HepG2 (cell line): ENCODE measurements around the gene LCAT. TPM values are rescaled to one million over a fixed set of nuclear protein-coding genes. Genes with fewer than 3 reads are reported as not detected.
A peak's percentile ranks its signal among the peaks of the same experiment; 100 is the strongest.

Experiments used
- ARNT ChIP-seq: fragments of 450-650 bp; IDR thresholded peaks from 2 replicates; pipeline ENCODE4 v1.6.1; 2017
- ARNT2 ChIP-seq: sonication (generic); formaldehyde crosslinking; IDR thresholded peaks from 2 replicates; pipeline ENCODE4 v1.8.0; 2022; ENCODE audit warnings: mild to moderate bottlenecking, low read depth, missing genetic modification reagents, moderate library complexity
- EED ChIP-seq: sonication (generic); formaldehyde crosslinking; IDR thresholded peaks from 2 replicates; pipeline ENCODE4 v1.5.0; 2020; ENCODE audit warnings: mild to moderate bottlenecking, missing genetic modification reagents
- KAT7 ChIP-seq: IDR thresholded peaks from 2 replicates; pipeline ENCODE4 v1.6.1; 2018; ENCODE audit warnings: borderline replicate concordance, missing compliant biosample characterization
- LCORL ChIP-seq, 2 experiments: fragments of 450-650 bp in 1 of 2; sonication (generic) in 1 of 2; formaldehyde crosslinking in 1 of 2; IDR thresholded peaks; 2 replicates each; pipeline versions ENCODE4 v1.5.0 to v1.6.1; 2017 to 2020; ENCODE audit warnings: antibody characterized with exemption in 1 of 2, missing genetic modification reagents in 1 of 2
- SSRP1 ChIP-seq: IDR thresholded peaks from 2 replicates; pipeline ENCODE4 v1.6.1; 2016; ENCODE audit warnings: control low read depth
- TGIF2 ChIP-seq: IDR thresholded peaks from 2 replicates; pipeline ENCODE4 v1.6.1; 2016; ENCODE audit warnings: control low read depth, missing compliant biosample characterization
- U2AF1 ChIP-seq: fragments of 200-400 bp; formaldehyde crosslinking; optimal IDR thresholded peaks from 2 replicates; pipeline ENCODE3; 2017; ENCODE audit warnings: mild to moderate bottlenecking, low read depth, low read length
- U2AF2 ChIP-seq: fragments of 200-400 bp; formaldehyde crosslinking; IDR thresholded peaks from 2 replicates; pipeline ENCODE4 v1.6.1; 2017; ENCODE audit warnings: low read depth, mild to moderate bottlenecking, low read length
- ZNF30 ChIP-seq: sonication (generic); formaldehyde crosslinking; IDR thresholded peaks from 2 replicates; pipeline ENCODE4 v1.5.0; 2020; ENCODE audit warnings: mild to moderate bottlenecking, missing genetic modification reagents
- ZNF674 ChIP-seq: sonication (generic); formaldehyde crosslinking; IDR thresholded peaks from 2 replicates; pipeline ENCODE4 v1.5.0; 2020; ENCODE audit warnings: low read depth, mild to moderate bottlenecking, missing genetic modification reagents
- polyA plus RNA-seq, 8 experiments: library from polyadenylated mRNA; depleted of rRNA in 3 of 8; stranded (reverse) in 7 of 8; unstranded in 1 of 8; fragments of >200 nt; fragmentation: Illumina TruSeq in 4 of 8; extraction: Trizol in 4 of 8; gene quantifications; 2 replicates each; pipeline versions ENCODE4 v1.2.1 to v1.2.3, GENCODE V29; 2011 to 2016; ENCODE audit warnings: low read depth in 4 of 8, missing spikeins in 1 of 8, mixed read lengths in 1 of 8; ENCODE audit not compliant: insufficient read depth in 1 of 8
- total RNA-seq, 5 experiments: library from RNA; depleted of rRNA; stranded (reverse); fragments of >200 nt; fragmentation: Illumina TruSeq; extraction: Trizol; gene quantifications; 2 replicates each; pipeline ENCODE4 v1.2.3, GENCODE V29; 2016; ENCODE audit warnings: low read depth in 1 of 5
- TF ChIP-seq, protein P1 (sequence below): sonication (generic); formaldehyde crosslinking; IDR thresholded peaks from 2 replicates; pipeline ENCODE4 v1.4.0; 2020; ENCODE audit warnings: mild to moderate bottlenecking, missing genetic modification reagents
- TF ChIP-seq, protein P2 (sequence below): sonication (generic); formaldehyde crosslinking; IDR thresholded peaks from 2 replicates; pipeline ENCODE4 v1.8.1; 2022; ENCODE audit warnings: low read depth, mild to moderate bottlenecking, missing genetic modification reagents
- TF ChIP-seq, protein P3 (sequence below): sonication (generic); formaldehyde crosslinking; IDR thresholded peaks from 2 replicates; pipeline ENCODE4 v1.8.0; 2022; ENCODE audit warnings: mild to moderate bottlenecking, missing genetic modification reagents; ENCODE audit not compliant: insufficient replicate concordance
- TF ChIP-seq, protein P4 (sequence below), 2 experiments: fragments of 450-650 bp in 1 of 2; sonication (generic) in 1 of 2; formaldehyde crosslinking in 1 of 2; IDR thresholded peaks; 2 replicates each; pipeline versions ENCODE4 v1.6.1 to v1.8.0; 2016 to 2022; ENCODE audit warnings: antibody characterized with exemption in 1 of 2, mild to moderate bottlenecking in 1 of 2, missing genetic modification reagents in 1 of 2

LCAT gene
- total and polyA plus RNA-seq, 2 of the 13 experiments (the other 11 are each of a cell fraction or from before 2014, with no cell fraction given), result 36.1 to 38.9 TPM

DNA sequence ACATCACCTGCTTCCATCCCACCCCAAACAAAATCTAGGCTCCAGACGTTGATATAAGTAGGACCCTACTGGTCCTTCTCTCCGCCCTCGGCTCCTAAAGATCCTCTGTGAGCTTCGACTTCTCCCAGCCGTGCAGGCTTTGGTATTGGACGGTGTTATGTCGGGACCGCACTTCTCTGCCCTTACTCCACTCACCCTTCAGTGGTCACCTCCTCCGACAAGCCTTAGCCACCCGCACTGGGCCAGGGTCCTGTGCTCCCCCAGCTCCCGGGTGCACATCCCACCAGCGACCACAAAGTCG, 8.9 kb downstream of the LCAT start (continued):
- TF ChIP-seq, protein P1, sequence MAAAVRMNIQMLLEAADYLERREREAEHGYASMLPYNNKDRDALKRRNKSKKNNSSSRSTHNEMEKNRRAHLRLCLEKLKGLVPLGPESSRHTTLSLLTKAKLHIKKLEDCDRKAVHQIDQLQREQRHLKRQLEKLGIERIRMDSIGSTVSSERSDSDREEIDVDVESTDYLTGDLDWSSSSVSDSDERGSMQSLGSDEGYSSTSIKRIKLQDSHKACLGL (CRISPR knock-in tag), result no peak
- 0 out of 2 replicates have a peak, but pooled peaks have one; percentile 17 for TF ChIP-seq TGIF2 (CRISPR knock-in tag)
- TF ChIP-seq, protein P2, sequence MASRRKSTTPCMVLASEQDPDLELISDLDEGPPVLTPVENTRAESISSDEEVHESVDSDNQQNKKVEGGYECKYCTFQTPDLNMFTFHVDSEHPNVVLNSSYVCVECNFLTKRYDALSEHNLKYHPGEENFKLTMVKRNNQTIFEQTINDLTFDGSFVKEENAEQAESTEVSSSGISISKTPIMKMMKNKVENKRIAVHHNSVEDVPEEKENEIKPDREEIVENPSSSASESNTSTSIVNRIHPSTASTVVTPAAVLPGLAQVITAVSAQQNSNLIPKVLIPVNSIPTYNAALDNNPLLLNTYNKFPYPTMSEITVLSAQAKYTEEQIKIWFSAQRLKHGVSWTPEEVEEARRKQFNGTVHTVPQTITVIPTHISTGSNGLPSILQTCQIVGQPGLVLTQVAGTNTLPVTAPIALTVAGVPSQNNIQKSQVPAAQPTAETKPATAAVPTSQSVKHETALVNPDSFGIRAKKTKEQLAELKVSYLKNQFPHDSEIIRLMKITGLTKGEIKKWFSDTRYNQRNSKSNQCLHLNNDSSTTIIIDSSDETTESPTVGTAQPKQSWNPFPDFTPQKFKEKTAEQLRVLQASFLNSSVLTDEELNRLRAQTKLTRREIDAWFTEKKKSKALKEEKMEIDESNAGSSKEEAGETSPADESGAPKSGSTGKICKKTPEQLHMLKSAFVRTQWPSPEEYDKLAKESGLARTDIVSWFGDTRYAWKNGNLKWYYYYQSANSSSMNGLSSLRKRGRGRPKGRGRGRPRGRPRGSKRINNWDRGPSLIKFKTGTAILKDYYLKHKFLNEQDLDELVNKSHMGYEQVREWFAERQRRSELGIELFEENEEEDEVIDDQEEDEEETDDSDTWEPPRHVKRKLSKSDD (CRISPR knock-in tag), result 0 out of 2 replicates have a peak, but pooled peaks have one; percentile 12
- TF ChIP-seq KAT7 (CRISPR knock-in tag), result no peak
- TF ChIP-seq U2AF1, result peak; percentile 12
- TF ChIP-seq ARNT, result no peak
- 0 out of 2 replicates have a peak, but pooled peaks have one; percentile 50 for TF ChIP-seq EED (CRISPR knock-in tag)
- TF ChIP-seq LCORL (IDR thresholded peaks at IDR 0.05), result no peak
- peak; percentile 14; the same call in 1 of the 2 replicates for TF ChIP-seq LCORL (CRISPR knock-in tag; IDR thresholded peaks at IDR 0.05)
- 0 out of 2 replicates have a peak, but pooled peaks have one; percentile 62 for TF ChIP-seq U2AF2
- 0 out of 2 replicates have a peak, but pooled peaks have one; percentile 42 for TF ChIP-seq ARNT2 (CRISPR knock-in tag)
- peak; percentile 13; the same call in 1 of the 2 replicates for TF ChIP-seq SSRP1 (CRISPR knock-in tag)
- TF ChIP-seq, protein P3, sequence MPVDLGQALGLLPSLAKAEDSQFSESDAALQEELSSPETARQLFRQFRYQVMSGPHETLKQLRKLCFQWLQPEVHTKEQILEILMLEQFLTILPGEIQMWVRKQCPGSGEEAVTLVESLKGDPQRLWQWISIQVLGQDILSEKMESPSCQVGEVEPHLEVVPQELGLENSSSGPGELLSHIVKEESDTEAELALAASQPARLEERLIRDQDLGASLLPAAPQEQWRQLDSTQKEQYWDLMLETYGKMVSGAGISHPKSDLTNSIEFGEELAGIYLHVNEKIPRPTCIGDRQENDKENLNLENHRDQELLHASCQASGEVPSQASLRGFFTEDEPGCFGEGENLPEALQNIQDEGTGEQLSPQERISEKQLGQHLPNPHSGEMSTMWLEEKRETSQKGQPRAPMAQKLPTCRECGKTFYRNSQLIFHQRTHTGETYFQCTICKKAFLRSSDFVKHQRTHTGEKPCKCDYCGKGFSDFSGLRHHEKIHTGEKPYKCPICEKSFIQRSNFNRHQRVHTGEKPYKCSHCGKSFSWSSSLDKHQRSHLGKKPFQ, result peak; percentile 74
- 0 out of 2 replicates have a peak, but pooled peaks have one; percentile 18 for TF ChIP-seq ZNF674 (CRISPR knock-in tag)
- 0 out of 2 replicates have a peak, but pooled peaks have one; percentile 23 for TF ChIP-seq ZNF30 (CRISPR knock-in tag)
- TF ChIP-seq, protein P4, sequence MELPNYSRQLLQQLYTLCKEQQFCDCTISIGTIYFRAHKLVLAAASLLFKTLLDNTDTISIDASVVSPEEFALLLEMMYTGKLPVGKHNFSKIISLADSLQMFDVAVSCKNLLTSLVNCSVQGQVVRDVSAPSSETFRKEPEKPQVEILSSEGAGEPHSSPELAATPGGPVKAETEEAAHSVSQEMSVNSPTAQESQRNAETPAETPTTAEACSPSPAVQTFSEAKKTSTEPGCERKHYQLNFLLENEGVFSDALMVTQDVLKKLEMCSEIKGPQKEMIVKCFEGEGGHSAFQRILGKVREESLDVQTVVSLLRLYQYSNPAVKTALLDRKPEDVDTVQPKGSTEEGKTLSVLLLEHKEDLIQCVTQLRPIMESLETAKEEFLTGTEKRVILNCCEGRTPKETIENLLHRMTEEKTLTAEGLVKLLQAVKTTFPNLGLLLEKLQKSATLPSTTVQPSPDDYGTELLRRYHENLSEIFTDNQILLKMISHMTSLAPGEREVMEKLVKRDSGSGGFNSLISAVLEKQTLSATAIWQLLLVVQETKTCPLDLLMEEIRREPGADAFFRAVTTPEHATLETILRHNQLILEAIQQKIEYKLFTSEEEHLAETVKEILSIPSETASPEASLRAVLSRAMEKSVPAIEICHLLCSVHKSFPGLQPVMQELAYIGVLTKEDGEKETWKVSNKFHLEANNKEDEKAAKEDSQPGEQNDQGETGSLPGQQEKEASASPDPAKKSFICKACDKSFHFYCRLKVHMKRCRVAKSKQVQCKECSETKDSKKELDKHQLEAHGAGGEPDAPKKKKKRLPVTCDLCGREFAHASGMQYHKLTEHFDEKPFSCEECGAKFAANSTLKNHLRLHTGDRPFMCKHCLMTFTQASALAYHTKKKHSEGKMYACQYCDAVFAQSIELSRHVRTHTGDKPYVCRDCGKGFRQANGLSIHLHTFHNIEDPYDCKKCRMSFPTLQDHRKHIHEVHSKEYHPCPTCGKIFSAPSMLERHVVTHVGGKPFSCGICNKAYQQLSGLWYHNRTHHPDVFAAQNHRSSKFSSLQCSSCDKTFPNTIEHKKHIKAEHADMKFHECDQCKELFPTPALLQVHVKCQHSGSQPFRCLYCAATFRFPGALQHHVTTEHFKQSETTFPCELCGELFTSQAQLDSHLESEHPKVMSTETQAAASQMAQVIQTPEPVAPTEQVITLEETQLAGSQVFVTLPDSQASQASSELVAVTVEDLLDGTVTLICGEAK (IDR thresholded peaks at IDR 0.05), result no peak
- TF ChIP-seq, protein P4 (CRISPR knock-in tag; IDR thresholded peaks at IDR 0.05), result peak; percentile 51; the same call in 1 of the 2 replicates
